Activated effector memory CD4-positive, alpha-beta T cell treated with Interleukin-2 at 50 U/mL for 16 hours (primary cell): ENCODE results near the gene EIF4A2.
"Not testable (repeated sequence)": the region's sequence is repeated elsewhere in the genome, so short reads cannot be mapped to it uniquely, and the experiment has no call there.

Experiments
- DNase-seq: peaks from one replicate; pipeline ENCODE4 v3.0.0-alpha.2; 2020

Gene EIF4A2

DNA sequence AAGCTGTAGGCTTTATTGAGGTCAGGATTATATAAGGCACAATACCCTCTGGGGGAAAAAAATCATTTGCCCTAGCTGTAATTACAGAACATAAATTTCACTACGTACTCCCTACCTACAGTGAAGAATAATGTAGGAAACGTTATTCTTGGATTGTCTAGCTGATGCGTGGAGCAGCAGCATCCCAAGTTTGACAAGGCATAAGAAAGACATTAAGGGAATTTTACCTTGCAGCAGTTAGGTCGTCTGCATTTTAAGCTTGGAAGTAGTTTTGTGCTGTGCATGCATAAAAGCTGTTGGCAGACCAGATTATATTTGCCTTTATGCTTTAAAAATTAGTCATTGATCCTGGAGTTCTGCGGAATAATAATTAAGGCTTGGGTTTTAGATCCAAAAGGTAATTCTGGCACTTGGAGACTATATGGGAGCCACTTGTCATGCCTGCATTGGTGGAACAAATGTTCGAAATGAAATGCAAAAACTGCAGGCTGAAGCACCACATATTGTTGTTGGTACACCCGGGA lies 2.2 kb downstream of the EIF4A2 start:
- no peak for DNase-seq

DNA sequence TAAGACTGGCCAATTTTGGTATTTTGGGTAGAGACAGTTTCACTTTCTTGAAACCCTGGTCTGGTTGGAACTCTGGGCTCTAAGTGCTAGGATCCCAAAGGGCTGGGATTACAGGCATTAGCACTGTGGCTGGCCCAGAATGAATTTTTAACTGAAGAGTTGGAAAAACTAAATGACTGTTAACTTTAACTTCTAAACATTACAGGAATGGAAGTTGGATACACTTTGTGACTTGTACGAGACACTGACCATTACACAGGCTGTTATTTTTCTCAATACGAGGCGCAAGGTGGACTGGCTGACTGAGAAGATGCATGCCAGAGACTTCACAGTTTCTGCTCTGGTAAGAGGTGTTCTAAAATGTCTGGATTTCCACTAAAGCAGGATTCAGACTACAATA lies 3.5 kb downstream of the EIF4A2 start:
- no peak for DNase-seq

DNA sequence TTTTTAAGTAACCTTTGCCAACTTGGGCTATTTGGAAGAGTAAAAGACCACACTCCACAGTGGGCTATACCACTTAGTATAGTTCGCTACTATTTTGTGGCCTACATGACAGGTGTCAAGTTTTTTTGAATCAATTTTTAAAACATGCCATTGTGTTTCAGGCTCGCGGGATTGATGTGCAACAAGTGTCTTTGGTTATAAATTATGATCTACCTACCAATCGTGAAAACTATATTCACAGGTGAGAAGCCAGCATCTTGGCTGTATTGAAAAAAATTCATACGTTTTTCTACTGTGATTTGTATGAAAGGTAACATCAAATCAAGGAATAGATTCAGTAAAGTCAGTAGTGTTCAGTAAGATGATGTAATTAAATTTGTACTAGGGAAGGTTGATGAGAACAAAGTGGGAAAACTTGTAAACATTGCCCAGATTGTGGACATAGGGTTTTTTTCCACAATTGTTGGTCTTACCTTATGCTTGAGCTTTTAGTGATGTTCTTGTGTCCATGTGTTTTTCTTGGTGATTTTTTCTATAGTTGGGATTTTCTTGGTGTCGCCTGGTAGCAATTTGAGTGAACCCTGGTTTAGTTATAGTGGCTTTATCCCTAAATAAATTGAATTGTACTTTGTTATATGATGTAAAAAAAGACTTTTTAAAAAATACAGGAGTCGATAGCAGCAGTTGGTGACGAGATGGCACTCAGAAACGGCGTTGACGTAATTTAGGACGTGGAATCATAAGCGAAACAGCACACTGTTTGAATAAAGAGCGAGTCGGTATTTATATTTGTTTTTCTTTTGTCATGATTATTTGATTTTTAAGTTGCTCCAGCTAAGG lies 4.5 kb downstream of the EIF4A2 start:
- DNase-seq, result no peak

DNA sequence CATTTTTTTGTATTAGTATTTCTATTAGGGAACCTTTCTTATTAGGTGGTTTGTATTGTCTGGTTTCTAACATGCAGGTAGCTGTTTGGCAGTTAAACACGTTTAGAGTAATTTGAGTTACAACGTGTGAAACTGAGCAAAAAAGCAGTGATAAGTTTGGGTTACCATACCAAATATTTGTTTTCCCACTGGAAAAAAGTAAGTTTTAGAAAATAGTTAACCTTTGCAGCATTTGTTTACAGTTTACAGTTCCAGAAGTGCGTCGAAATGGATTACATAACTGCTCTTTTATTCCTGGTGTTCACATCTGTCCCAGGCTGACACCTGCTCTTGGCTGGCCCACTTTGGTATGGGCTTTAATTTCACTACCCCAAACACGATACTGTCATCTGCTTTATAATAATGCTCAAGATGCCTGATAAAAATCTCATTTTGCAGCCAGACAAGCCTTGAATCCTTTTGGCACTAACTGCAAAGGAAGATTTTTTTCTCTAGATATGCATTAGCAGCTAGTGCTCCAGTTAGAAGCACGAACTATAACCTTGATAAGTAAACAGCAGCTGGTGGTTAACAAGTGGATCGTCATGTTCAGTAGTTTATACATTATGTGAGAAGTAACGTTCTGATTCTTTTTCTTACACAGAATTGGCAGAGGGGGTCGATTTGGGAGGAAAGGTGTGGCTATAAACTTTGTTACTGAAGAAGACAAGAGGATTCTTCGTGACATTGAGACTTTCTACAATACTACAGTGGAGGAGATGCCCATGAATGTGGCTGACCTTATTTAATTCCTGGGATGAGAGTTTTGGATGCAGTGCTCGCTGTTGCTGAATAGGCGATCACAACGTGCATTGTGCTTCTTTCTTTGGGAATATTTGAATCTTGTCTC lies 5.3 kb downstream of the EIF4A2 start:
- no peak for DNase-seq

DNA sequence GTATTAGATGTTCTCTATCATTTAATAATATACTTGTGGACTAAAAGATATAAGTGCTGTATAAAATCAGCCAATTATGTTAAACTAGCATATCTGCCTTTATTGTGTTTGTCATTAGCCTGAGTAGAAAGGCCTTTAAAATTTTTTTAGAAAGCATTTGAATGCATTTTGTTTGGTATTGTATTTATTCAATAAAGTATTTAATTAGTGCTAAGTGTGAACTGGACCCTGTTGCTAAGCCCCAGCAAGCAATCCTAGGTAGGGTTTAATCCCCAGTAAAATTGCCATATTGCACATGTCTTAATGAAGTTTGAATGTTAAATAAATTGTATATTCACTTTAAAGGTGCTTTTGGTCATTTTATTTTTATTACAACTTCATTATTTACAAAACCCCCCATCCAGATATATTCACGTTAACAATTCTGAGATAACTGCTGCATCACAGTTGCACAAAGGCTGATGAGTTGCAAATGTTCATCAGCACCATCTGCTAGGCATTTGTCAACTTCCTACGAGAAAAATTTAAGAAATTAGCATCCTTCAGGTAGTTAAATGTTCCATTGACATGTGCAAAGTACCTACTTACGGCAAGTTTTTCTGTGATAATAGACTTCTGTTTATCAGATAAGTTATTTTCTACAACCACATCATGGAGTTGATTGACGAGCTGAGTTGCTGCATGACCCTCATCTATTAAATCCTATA lies 6.3 kb downstream of the EIF4A2 start:
- no peak for DNase-seq

DNA sequence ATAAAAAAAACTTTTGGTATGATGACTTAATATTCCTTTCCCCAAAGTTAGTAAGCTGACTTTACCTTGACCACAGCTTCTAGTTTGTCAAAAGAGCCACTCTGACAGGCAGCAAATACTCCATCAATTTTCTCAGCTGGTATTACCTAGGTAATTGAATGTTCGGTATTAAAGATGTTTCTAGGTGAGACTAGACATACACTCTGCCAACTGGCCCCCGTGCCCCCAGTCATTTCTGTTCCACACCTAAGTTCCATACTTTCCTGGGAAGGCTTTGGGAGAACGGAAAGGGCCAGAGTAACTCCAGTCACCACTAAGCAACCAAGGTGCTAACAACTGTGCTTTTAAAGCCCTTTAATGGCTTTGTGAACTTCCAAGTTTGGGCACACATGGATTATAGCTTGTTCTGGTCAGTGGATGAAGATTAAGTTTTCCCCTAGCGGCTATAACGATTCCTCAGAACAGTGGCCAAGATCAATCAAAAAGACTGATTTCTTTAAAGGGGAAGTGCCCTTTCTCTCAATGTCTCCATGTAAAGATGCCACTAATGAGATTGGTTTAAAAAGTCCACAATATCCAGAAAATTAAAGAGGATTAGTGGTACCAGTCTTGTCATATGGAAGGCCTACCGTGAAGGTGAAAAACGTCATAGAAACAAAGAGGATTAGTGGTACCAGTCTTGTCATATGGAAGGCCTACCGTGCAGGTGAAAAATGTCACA lies 7.0 kb downstream of the EIF4A2 start:
- DNase-seq, result no peak

DNA sequence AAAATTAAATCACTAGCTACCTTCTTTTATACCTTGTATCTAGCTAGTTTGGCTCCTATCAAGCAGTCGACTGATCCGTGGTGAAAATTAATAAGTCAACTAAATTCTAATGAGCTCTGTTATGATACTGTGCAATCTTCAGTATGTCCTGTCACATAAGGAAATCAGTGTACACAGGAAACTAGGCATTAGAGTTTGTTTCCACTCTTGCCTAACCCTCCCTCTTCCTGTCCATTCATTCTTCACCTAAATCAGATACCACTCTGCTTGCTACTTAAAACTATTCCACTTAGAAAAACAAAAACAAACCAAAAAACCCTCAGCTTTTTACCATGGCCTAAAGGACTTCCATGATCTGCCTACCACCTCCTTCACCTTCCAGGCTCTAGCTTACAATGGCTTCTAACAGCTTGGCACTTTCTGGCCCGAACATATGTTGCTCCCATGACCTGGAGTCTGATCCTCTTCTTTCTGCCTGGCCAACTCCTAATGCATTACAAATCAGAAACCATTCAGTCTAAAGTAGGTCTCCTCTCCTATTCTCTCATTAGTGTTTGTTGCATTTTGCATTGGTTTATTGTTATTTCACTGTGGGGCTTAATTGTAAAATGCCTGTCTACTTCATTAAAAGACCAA lies 15.0 kb downstream of the EIF4A2 start:
- DNase-seq, result no peak

DNA sequence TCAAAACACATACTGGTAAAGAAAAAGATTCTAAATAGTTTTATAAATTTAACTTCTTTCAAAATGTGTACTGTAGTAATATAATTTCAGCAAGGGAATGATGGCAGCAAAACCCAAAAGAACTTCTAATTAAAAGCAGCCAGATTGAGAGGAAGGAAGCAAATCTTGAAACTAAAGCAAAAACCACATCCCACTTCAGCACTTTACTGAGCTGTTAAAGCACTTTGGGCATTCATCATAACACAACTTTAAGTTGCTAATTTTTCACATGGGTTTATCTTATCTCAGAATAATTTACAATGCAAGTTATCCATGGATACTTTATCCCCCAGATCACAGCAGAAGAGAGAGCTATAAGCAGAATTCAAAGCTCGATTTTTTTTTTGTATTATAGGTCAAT lies 16.9 kb downstream of the EIF4A2 start:
- DNase-seq, result no peak

DNA sequence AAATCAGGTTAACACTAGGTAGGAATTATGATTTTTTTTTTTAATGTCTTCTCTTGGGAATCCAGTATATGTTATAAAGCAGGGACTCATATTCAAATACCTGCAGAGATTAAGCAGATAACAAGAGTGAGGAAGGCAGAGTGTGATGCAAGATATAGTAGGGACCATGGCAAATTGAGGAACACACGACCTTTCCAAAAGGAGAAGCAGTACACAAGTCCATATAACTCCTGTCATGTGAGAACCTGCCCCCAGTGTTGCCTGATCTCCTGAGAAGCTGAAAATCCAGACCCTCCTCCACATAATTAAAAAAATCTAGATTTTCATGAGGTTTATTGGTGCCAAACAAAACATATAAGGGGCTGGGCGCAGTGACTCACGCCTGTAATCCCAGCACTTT lies 19.3 kb downstream of the EIF4A2 start:
- DNase-seq, result no peak

DNA sequence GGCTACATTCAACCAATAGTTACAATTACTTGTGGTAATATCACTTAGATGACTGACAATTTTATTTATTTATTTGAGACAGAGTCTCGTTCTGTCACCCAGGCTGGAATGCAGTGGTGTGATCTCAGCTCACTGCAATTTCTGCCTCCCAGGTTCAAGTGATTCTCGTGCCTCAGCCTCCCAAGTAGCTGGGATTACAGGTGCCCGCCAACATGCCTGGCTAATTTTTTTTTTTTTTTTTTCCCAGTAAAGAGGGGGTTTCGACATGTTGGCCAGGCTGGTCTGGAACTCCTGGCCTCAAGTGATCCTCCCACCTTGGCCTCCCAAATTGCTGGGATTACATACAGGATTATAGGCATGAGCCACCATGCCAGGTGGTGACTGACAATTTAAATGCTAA lies 20.1 kb downstream of the EIF4A2 start:
- DNase-seq, result not testable (repeated sequence)

DNA sequence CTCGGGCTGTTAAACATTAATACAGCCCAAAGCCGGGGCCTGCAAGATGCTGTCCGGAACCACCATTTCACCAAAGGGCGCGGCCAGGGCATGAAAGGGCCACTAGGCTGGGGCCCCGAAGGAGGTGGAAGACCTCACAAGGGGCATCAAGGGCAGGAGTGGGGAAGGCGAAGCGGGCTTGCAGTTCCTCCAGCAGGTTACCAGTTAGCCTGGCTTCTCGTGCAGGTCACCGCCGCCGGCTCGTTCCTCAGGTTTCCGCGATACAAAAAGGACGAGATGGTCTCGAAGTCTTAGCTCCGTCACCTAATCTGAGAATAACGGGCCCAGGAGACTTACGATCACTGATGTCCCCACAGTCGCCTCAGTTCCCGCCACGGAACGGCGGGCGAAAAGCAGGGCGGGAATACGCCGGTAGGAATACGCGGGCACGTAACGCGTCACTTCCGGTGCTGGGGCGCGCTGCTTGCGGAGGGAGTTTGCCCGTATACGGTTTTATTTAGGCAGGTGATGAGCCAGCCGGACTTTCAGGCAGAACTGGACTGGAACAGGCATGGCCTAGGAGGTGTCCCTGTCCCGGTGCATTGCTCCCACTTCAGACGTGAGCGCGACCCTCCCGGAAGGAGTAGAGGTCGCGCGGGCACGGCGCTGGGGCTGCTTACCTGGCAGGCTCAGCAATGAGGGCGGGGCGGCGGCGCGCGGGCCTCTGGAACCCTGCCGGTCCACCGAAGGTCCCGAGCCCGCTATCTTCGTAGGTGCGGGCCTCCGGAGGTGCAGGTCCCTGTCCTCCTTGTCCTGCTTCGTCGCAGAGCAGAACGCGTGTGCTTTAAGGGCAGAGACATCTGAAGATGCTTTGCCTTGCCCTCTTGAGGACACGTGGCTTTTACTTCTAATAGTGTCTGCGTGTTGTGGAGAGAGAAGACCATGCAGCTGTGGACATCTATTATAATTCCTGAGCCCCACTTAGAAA lies 23.0 kb downstream of the EIF4A2 start, which contains the start of gene RFC4:
TSS of gene RFC4 (minus strand) at position 394 of the 967 bp plus-strand sequence. CDS start 1,769 bp downstream, outside the sequence.
- peak; percentile 77 for DNase-seq

DNA sequence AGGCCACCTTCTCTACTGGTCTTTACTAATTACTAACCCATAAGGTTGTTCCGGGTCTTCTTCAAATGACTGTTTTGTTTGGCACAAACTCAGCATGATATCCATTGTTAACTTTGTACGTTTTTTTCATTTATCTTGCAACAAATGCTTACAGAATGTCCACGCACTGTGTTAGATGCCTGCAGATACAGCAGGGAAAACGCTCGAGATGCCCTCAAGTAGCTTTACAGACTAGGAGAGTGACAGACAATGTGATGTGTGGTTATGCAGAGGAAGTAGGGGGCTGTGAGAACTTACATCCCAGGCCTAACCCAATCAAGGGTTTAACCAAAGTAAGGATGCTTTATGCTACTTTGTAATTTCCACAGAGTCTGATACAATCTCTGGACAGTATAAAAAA lies 23.9 kb downstream of the EIF4A2 start:
- DNase-seq, result no peak

DNA sequence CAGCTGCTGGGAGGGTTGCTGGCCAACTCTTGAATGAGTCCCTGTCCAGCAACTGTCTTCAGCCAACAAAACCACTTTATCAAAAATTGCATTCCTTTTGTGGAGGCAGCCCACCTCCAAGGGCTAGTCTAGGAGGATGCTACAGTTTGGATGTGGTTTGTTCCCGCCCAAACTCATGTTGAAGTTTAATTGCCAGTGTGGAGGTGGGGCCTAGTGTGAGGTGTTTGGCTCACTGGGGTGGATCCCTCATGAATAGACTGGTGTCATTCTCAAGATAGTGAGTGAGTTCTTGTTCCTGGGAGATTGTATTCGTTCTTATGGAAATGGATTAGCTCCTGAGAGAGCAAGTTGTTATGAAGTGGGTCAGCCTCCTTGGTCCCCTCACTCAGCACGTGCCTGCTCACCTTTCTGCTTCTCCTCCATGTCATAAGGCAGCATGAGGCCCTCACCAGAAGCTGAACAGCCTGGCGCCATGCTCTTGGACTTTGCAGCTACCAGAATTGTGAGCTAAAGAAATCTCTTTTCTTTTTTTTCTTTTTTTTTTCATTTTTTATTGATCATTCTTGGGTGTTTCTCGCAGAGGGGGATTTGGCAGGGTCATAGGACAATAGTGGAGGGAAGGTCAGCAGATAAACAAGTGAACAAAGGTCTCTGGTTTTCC lies 27.1 kb downstream of the EIF4A2 start:
- DNase-seq, result no peak

DNA sequence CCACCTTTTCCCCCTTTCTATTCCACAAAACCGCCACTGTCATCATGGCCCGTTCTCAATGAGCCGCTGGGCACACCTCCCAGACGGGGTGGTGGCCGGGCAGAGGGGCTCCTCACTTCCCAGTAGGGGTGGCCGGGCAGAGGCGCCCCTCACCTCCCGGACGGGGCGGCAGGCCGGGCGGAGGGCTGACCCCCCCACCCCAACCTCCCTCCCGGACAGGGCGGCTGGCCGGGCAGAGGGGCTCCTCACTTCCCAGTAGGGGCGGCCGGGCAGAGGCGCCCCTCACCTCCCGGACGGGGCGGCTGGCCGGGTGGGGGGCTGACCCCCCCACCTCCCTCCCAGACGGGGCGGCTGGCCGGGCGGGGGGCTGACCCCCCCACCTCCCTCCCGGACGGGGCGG lies 27.9 kb downstream of the EIF4A2 start:
- not testable (repeated sequence) for DNase-seq

DNA sequence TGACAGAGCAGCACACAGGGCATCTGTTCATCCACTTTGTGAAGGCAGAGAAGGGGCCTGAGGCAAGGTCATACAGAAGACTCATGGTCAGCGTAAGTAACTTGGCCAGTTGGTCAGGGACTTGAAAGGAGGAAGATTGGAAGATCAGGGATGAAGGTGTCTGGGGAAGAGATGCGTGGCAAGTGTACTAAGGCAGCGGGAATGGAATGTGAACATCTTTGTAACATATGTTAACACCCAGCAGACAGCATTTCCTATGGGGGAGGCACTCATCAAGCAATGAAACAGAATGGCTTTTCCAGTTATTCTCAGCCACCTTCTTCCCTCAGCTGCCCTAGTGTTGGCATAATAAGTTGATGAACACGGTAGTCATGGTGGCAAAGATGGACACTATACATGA lies 30.7 kb downstream of the EIF4A2 start:
- no peak for DNase-seq

DNA sequence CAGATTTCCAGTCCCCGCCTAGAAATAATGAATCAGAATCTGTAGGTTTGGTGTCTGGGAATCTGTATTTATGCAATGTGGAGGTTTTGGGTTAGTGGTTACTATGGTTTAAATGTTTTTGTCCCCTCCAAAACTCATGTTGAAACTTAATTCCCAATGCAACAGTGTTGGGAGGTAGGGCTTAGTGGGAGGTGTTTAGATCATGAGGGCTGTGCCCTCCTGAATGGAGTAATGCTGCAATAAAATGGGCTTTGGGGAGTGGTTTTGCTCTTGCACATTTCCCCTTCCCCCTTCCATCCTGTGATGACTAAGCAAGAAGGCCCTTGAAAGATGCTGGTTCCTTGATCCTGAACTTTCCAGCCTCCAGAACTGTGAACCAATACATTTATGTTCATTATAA lies 32.1 kb downstream of the EIF4A2 start:
- DNase-seq, result no peak

DNA sequence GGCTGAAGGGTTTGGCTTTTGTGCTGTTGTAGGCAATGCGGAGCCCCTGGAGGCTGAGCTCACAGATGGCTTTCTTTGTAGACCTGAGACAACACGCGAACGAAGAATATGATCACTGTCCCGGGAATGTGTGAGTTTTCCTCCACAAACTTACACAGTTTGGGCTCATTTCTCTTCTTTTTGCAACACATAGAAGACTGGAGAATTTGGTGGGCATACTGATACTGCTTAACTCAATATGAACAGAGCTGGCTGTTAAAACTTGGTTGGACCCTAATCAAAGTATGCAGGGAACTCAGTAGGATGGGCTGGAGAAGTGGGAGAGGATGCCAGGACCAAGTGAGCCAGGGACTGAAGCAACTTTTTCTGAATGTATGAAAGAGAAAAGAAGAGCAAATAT lies 35.1 kb downstream of the EIF4A2 start:
- no peak for DNase-seq

DNA sequence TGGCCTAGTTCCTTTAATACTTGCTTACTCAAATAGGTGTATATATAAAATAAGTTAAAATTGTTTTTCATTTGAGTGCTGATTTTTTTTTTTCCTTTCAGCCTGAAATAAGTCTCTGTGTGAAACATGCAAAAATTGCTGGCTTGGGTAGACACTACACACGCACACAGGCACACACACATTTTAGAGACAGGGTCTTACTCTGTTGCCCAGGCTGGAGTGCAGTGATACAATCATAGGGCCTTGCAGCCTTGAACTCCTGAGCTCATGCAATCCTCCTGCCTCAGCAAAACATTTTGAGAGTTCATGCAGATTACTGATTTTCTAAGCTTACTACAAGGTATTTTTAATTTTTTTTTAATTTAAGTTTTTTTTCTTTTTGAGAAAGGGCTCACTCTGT lies 35.6 kb downstream of the EIF4A2 start:
- no peak for DNase-seq

DNA sequence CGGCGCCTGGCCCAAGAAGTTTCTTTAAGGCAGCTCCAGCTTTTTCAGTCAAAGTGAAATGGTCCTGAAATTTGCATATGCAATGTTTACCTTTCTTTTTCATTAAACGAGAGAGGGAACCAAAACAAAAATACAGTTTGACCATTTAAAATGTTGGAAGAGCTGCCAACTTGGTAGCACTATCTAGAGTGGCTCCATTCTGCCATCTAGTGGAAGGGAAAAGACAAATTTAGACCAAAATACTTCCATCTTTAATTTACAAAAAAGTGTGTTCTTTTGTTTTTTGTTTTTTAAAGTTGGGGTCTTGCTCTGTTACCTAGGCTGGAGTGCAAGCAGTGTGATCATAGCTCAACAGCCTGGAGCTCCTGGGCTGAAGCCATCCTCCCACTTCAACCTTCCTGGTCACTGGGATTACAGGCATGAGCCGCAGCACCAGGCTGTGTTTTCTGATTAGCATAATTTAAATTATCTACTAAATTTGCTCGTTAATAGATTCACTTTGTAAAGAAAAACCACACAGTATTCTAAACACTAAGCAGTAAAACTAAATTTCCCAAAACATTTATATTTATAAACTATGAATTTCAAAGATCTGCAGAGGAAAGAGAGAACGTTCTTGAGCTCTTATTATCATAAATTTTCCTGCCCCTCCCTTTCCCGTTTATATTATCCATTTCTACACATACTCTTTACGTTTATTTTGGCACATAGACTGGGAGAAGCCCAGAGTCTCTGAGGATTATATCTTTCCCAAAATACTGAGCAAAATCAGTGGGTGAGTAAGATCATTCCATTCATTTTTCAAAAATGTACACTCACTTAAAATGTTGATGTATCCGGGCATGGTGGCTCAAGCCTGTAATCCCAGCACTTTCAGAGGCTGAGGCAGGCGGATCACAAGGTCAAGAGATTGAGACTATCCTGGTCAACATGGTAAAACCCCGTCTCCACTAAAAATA lies 38.3 kb downstream of the EIF4A2 start:
- DNase-seq, result no peak
